ENCODE measurements around the gene USP33.

- TF ChIP-seq CTCF (IDR thresholded peaks at IDR 0.05) (no peak), POLR2A (IDR thresholded peaks at IDR 0.05) (no peak)
Observed at GRCh38 chr1:77658271-77658670, 101.4 kb downstream of the USP33 start.

All from heart left ventricle (tissue), 13 donors.